GM12801 (cell line): ENCODE results near the gene TRAP1.

Experiments used
- CTCF ChIP-seq: IDR thresholded peaks from one replicate; pipeline ENCODE4 v1.5.1; 2011; ENCODE audit warnings: control low read depth; ENCODE audit not compliant: insufficient read length; ENCODE audit errors: extremely low read depth

TRAP1 gene

GRCh38 chr16:3702082-3702481 lies 15.2 kb downstream of the TRAP1 start:
- no peak for TF ChIP-seq CTCF

GRCh38 chr16:3701531-3701930 lies 15.8 kb downstream of the TRAP1 start:
- TF ChIP-seq CTCF: no peak

- no peak for TF ChIP-seq CTCF
These were observed 18.4 kb downstream of the TRAP1 start for GRCh38 chr16:3698941-3699340.

GRCh38 chr16:3696425-3697218 lies 20.7 kb downstream of the TRAP1 start:
- no peak for TF ChIP-seq CTCF

GRCh38 chr16:3695610-3696369 lies 21.5 kb downstream of the TRAP1 start:
- no peak for TF ChIP-seq CTCF

GRCh38 chr16:3694051-3694450 lies 23.3 kb downstream of the TRAP1 start:
- TF ChIP-seq CTCF: no peak

GRCh38 chr16:3691761-3692160 lies 25.6 kb downstream of the TRAP1 start:
- no peak for TF ChIP-seq CTCF
